Activated CD4-positive, alpha-beta memory T cell treated with anti-CD3 and anti-CD28 coated beads for 36 hours (primary cell): Measurements from ENCODE around the gene BARHL1. TPM values are rescaled to one million over a fixed set of nuclear protein-coding genes. Genes with fewer than 3 reads are reported as not detected.

Source experiments
- CTCF ChIA-PET: fragments of 350-600 bp; sonication (Branson Sonifier 250); formaldehyde crosslinking; loops from one replicate; lab custom pipeline; 2021; ENCODE audit warnings: antibody characterized with exemption, inconsistent platforms; lab: Charles Lee
- POLR2A ChIA-PET: fragments of 350-600 bp; sonication (Branson Sonifier 250); formaldehyde crosslinking; loops from one replicate; lab custom pipeline; 2021; ENCODE audit warnings: antibody characterized with exemption; lab: Charles Lee
- DNase-seq: peaks from one replicate; pipeline ENCODE4 v3.0.0-alpha.2; 2020
- H3K27ac Mint-ChIP-seq: one replicate; pipeline ENCODE4 v1.8.0; 2021; ENCODE audit warnings: mixed read lengths
- H3K27me3 Mint-ChIP-seq: one replicate; pipeline ENCODE4 v1.8.0; 2021; ENCODE audit warnings: mixed read lengths
- H3K36me3 Mint-ChIP-seq: one replicate; pipeline ENCODE4 v1.8.0; 2021; ENCODE audit warnings: mixed read lengths
- H3K4me1 Mint-ChIP-seq: one replicate; pipeline ENCODE4 v1.8.0; 2021; ENCODE audit warnings: low read depth, mixed read lengths
- H3K4me3 Mint-ChIP-seq: one replicate; pipeline ENCODE4 v1.8.0; 2021; ENCODE audit warnings: mild to moderate bottlenecking, mixed read lengths
- H3K9me3 Mint-ChIP-seq: one replicate; pipeline ENCODE4 v1.8.0; 2021; ENCODE audit warnings: mixed read lengths
- intact Hi-C: fragments of 100-400 bp; cut with micrococcal nuclease; formaldehyde crosslinking; loops from one replicate; pipeline ENCODE4 v1.15.1; 2023
- total RNA-seq, 2 experiments: library from RNA; stranded (reverse); gene quantifications; one replicate each; pipeline ENCODE4 v1.2.3, GENCODE V29; 2021

The BARHL1 gene
- total RNA-seq, 2 experiments from 2014 or later = not detected

GRCh38 chr9:132582786-132583583 is 579 bp downstream of the BARHL1 start:
- Mint-ChIP-seq H3K27ac (no peak overlapping the region), H3K9me3 (no peaks in the 10 kb centered on the region), H3K4me3 (no peak overlapping the region), H3K27me3 (peaks cover 59% of the 10 kb centered on the region), H3K36me3 (no peaks in the 10 kb centered on the region), H3K4me1 (peaks cover 8% of the 10 kb centered on the region)
- intact Hi-C loops = no loop called here
- ChIA-PET CTCF (no interaction called here), POLR2A (no interaction called here)
- no peak for DNase-seq

GRCh38 chr9:132583584-132584304 is 1.3 kb downstream of the BARHL1 start:
- Mint-ChIP-seq H3K27ac (no peak overlapping the region), H3K4me3 (no peak overlapping the region), H3K4me1 (peaks cover 8% of the 10 kb centered on the region), H3K27me3 (peaks cover 56% of the 10 kb centered on the region), H3K36me3 (no peaks in the 10 kb centered on the region), H3K9me3 (no peaks in the 10 kb centered on the region)
- ChIA-PET POLR2A (no interaction called here), CTCF (no interaction called here)
- intact Hi-C loops = no loop called here
- DNase-seq = no peak

- Mint-ChIP-seq H3K4me3 (no peak overlapping the region), H3K36me3 (no peaks in the 10 kb centered on the region), H3K27me3 (peaks cover 59% of the 10 kb centered on the region), H3K27ac (no peak overlapping the region), H3K4me1 (peaks cover 8% of the 10 kb centered on the region), H3K9me3 (no peaks in the 10 kb centered on the region)
- no peak for DNase-seq
- ChIA-PET POLR2A (no interaction called here), CTCF (no interaction called here)
- intact Hi-C loops = no loop called here
Observed at GRCh38 chr9:132584601-132585560, 2.5 kb downstream of the BARHL1 start.

GRCh38 chr9:132585954-132586829 is 3.8 kb downstream of the BARHL1 start:
- POLR2A ChIA-PET = no interaction called here
- H3K27me3 Mint-ChIP-seq = peaks cover 61% of the 10 kb centered on the region
- H3K27ac Mint-ChIP-seq = no peak overlapping the region
- no peak overlapping the region for H3K4me3 Mint-ChIP-seq
- CTCF ChIA-PET = no interaction called here
- H3K36me3 Mint-ChIP-seq = no peaks in the 10 kb centered on the region
- DNase-seq = no peak
- intact Hi-C loops = no loop called here
- no peaks in the 10 kb centered on the region for H3K9me3 Mint-ChIP-seq
- H3K4me1 Mint-ChIP-seq = peaks cover 9% of the 10 kb centered on the region

- CTCF ChIA-PET = no interaction called here
- H3K27ac Mint-ChIP-seq = no peak overlapping the region
- intact Hi-C loops = no loop called here
Observed at GRCh38 chr9:132586830-132587591, 4.6 kb downstream of the BARHL1 start.

GRCh38 chr9:132587592-132587955 is 5.2 kb downstream of the BARHL1 start:
- Mint-ChIP-seq H3K27ac (no peak overlapping the region), H3K9me3 (no peaks in the 10 kb centered on the region), H3K27me3 (peaks cover 60% of the 10 kb centered on the region), H3K4me3 (no peak overlapping the region), H3K4me1 (peaks cover 3% of the 10 kb centered on the region), H3K36me3 (peaks cover 5% of the 10 kb centered on the region)
- intact Hi-C loops = no loop called here
- CTCF ChIA-PET = no interaction called here
- no peak for DNase-seq
- POLR2A ChIA-PET = no interaction called here

More at GRCh38 chr9:132586830-132587591, 4.6 kb downstream of the BARHL1 start:
- Mint-ChIP-seq H3K9me3 (no peaks in the 10 kb centered on the region), H3K4me3 (no peak overlapping the region), H3K36me3 (peaks cover 1% of the 10 kb centered on the region), H3K4me1 (peaks cover 3% of the 10 kb centered on the region), H3K27me3 (peaks cover 59% of the 10 kb centered on the region)
- POLR2A ChIA-PET = no interaction called here
- DNase-seq = no peak

- intact Hi-C loops = no loop called here
- peaks cover 57% of the 10 kb centered on the region for H3K27me3 Mint-ChIP-seq
Observed at GRCh38 chr9:132588098-132588497, 5.7 kb downstream of the BARHL1 start.

GRCh38 chr9:132588501-132589147 is 6.2 kb downstream of the BARHL1 start:
- no peak for DNase-seq
- Mint-ChIP-seq H3K4me3 (no peak overlapping the region), H3K36me3 (peaks cover 13% of the 10 kb centered on the region), H3K27me3 (peaks cover 53% of the 10 kb centered on the region), H3K27ac (no peak overlapping the region), H3K9me3 (no peaks in the 10 kb centered on the region), H3K4me1 (peaks cover 3% of the 10 kb centered on the region)
- ChIA-PET POLR2A (no interaction called here), CTCF (no interaction called here)
- intact Hi-C loops = no loop called here

More at GRCh38 chr9:132588098-132588497, 5.7 kb downstream of the BARHL1 start:
- DNase-seq = no peak
- ChIA-PET CTCF (no interaction called here), POLR2A (no interaction called here)
- peaks cover 7% of the 10 kb centered on the region for H3K36me3 Mint-ChIP-seq
- H3K9me3 Mint-ChIP-seq = no peaks in the 10 kb centered on the region
- peaks cover 3% of the 10 kb centered on the region for H3K4me1 Mint-ChIP-seq
- H3K27ac Mint-ChIP-seq = no peak overlapping the region
- no peak overlapping the region for H3K4me3 Mint-ChIP-seq

GRCh38 chr9:132589148-132590036 is 7.0 kb downstream of the BARHL1 start:
- H3K27me3 Mint-ChIP-seq = peaks cover 48% of the 10 kb centered on the region
- intact Hi-C loops = no loop called here
- no peaks in the 10 kb centered on the region for H3K9me3 Mint-ChIP-seq
- no peak overlapping the region for H3K27ac Mint-ChIP-seq
- DNase-seq = no peak
- ChIA-PET CTCF (interaction anchor here (1.5 kb wide), 1 partner anchor 14 kb away, joined by 3 read pairs; no protein-coding TSS in a partner anchor), POLR2A (no interaction called here)
- H3K4me1 Mint-ChIP-seq = peaks cover 3% of the 10 kb centered on the region
- no peak overlapping the region for H3K4me3 Mint-ChIP-seq
- H3K36me3 Mint-ChIP-seq = peaks cover 17% of the 10 kb centered on the region

- intact Hi-C loops = no loop called here
- H3K27me3 Mint-ChIP-seq = peaks cover 42% of the 10 kb centered on the region
- peaks cover 3% of the 10 kb centered on the region for H3K4me1 Mint-ChIP-seq
- no peak for DNase-seq
- no peak overlapping the region for H3K27ac Mint-ChIP-seq
- H3K4me3 Mint-ChIP-seq = no peak overlapping the region
- CTCF ChIA-PET = interaction anchor here (1.5 kb wide), 1 partner anchor 15 kb away, joined by 3 read pairs; no protein-coding TSS in a partner anchor
- POLR2A ChIA-PET = no interaction called here
- peaks cover 23% of the 10 kb centered on the region for H3K36me3 Mint-ChIP-seq
- H3K9me3 Mint-ChIP-seq = no peaks in the 10 kb centered on the region
Observed at GRCh38 chr9:132590037-132590317, 7.6 kb downstream of the BARHL1 start.
